HG02571 (cell line): ENCODE data around the gene ANKRD55.
"Not testable (repeated sequence)": the region's sequence is repeated elsewhere in the genome, so short reads cannot be mapped to it uniquely, and the experiment has no call there.

ENCODE experiments used
- ATAC-seq: cut with Tn5 transposase; IDR thresholded peaks from one replicate; pipeline ENCODE4 v1.9.1; 2021; ENCODE audit warnings: mild to moderate bottlenecking, moderate library complexity; ENCODE audit not compliant: unreplicated experiment

Gene ANKRD55

GRCh38 chr5:56170557-56170956 lies 62.6 kb downstream of the ANKRD55 start:
- no peak for ATAC-seq

DNA sequence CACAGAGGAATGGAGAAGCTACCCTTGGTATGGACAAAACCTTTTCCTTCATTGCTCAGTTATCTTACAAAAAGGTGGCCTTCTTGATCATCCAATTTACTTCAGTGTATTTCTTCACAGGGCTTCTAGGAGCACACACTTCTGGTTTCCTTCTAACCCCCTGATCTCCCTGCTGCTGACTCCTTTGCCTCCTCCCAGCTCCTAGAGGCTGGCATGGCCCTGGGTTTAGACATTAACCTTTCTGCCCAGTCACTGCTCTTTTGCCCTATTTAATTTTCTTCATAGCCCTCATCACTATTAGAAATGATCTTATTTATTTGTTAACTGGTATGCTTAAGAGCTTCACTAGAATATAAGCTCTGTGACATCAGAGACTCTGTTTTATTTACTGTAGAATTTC lies 63.2 kb downstream of the ANKRD55 start:
- no peak for ATAC-seq

- no peak for ATAC-seq
These were observed 63.8 kb downstream of the ANKRD55 start for GRCh38 chr5:56169281-56169680.

GRCh38 chr5:56168066-56168478 lies 65.1 kb downstream of the ANKRD55 start:
- ATAC-seq: no peak

- ATAC-seq: no peak
These were observed 65.6 kb downstream of the ANKRD55 start for GRCh38 chr5:56167519-56167918.

DNA sequence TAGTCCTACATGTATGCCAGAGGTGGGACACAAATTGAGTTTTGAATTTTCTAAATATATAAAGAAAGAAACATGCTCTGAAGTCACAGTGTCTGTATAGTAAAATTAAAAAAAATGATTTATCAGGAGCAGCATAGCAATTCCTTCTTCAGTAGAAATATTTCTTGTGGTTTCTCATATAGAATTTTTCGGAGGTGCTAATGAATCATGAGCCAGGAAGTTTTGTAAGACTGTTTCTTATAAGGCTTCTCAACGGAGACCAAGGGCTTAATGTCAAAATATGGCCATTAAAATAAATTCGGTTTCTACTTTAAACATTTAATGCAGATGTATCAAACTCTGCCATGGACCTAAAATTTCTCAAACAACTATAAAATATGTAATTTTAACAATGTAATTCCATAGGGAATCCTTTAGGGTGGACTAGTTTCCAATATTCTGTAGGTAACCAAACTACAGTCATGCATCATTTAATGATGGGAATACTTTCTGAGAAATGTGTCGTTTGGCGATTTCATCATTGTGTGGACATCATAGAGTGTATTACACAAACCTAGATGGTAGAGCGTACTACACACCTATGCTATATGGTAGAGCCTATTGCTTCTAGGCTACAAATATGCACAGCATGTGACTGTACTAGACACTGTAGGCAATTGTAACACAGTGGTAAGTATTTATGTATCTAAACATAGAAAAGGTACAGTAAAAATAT lies 66.3 kb downstream of the ANKRD55 start:
- ATAC-seq: no peak

DNA sequence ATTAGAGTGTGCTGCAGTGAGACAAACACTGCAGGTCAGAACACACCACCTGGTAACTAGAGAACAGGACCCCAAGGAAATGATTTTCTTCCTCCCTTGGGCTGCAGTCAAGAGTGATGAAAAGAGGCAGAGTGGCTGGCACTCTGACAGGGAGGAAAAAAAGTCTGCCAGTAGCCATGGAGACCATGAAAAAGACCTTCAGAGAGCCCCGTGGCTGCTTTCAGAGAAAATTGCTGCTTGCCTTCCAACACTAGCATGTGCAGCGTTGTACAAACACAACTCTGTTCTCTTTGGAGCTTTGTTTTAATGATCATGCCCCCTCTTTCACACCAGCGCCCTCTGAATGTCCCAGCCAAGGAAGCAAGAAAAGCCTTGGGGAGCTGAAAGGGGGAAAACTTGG lies 68.8 kb downstream of the ANKRD55 start:
- ATAC-seq: no peak

DNA sequence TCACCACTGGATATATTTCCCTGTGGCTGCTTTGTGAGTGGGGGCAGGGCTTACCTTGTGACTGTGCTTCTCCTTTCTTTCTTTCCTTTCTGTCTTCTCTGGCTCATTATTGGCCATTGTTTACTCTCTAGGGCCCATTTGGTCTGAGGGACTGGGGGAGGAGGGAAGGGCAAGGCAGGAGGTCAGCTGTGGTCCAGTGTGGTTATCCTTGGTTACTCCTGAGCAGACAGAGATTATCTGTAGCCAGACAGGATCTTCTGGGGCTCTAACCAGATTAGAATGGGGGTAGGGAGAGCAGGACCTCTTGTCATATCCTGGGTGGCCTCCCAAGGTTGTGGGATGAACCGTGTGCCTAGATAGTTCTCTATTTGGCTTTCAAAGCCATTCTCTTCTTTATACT lies 71.2 kb downstream of the ANKRD55 start:
- no peak for ATAC-seq

GRCh38 chr5:56161439-56161823 lies 71.7 kb downstream of the ANKRD55 start:
- no peak for ATAC-seq

- ATAC-seq: no peak
These were observed 72.2 kb downstream of the ANKRD55 start for GRCh38 chr5:56160723-56161438.

DNA sequence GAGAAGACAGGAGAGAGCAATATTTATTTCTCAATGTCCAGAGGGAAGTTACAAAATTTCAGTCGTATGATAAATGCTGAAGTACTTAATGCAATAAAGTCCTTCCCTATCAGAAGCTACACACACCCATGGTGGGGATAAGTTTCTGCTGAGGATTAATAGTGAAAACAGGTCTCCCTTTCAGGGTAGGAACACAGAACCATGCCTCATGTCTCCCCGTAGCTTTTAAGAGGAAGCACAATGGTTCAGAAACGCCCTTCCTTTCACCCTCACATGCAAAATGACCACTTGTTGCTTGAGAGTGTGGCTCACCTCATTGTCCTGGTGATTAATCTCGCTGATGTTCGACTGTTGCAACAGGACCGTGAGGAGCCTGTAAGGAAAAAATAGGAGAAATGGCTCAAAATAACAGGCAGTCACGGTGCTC lies 73.6 kb downstream of the ANKRD55 start:
- no peak for ATAC-seq

GRCh38 chr5:56158331-56158960 lies 74.7 kb downstream of the ANKRD55 start:
- ATAC-seq: no peak

GRCh38 chr5:56157191-56157621 lies 75.9 kb downstream of the ANKRD55 start:
- ATAC-seq: not testable (repeated sequence)

GRCh38 chr5:56156585-56157190 lies 76.4 kb downstream of the ANKRD55 start:
- peak; percentile 68 for ATAC-seq

- ATAC-seq: peak; percentile 13
These were observed 77.0 kb downstream of the ANKRD55 start for GRCh38 chr5:56155992-56156584.

- peak; percentile 29 for ATAC-seq
These were observed 78.2 kb downstream of the ANKRD55 start for GRCh38 chr5:56154732-56155484.

- ATAC-seq: no peak
These were observed 80.7 kb downstream of the ANKRD55 start for GRCh38 chr5:56152437-56152836.

- ATAC-seq: not testable (repeated sequence)
These were observed 82.4 kb downstream of the ANKRD55 start for GRCh38 chr5:56150756-56151155.

- ATAC-seq: peak; percentile 96
These were observed 84.6 kb downstream of the ANKRD55 start for GRCh38 chr5:56148453-56148971.

DNA sequence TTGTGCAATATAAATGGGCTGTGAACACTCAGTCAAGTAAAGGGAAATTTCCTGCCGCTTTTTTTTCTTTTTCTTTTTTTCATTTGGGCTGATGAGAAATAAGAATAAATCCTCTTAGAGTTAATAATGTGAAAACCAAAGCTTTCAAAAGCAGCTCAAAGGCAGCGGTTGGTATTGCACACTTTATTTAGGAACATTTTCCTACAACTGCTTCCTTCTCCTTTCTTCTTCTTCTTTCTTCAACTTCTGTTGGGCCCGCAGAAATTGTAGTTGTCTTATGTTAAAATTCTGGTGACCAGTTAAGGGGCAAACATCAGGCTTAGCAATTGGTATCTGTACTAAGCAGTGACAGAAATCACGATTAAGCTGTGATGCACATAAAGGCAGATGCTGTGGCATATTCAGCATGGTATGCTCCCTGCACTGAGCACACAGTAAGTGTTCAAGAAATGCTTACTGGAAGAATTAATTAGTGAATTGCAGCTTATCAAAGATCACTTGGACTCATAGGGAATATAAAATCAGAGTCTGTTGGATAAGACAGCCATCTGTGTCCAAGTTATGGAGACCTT lies 85.4 kb downstream of the ANKRD55 start:
- no peak for ATAC-seq
